IMR-90 (cell line): ENCODE data around the gene OR2A25. TPM values are rescaled to one million over a fixed set of nuclear protein-coding genes. Genes with fewer than 3 reads are reported as not detected.

Experiments used
- ATAC-seq: fragments of 200-7000 bp; cut with Tn5 transposase; 2 replicates; pipeline ENCODE4 v1.9.1; 2020; ENCODE audit warnings: low read depth, mild to moderate bottlenecking, moderate library complexity
- BruUV-seq: library from RNA; stranded (reverse); fragments of 400-500 nt; replicated peaks from 2 replicates; lab custom pipeline; 2021; lab: Mats Ljungman, UMichigan
- CTCF ChIA-PET: fragments of 300-600 bp; formaldehyde crosslinking; extraction: SDS; loops from one replicate; lab custom pipeline; 2021; ENCODE audit warnings: antibody characterized with exemption; lab: Yijun Ruan, JAX
- POLR2A ChIA-PET: fragments of 300-600 bp; sonication (Branson Sonifier 250); formaldehyde crosslinking; loops from one replicate; lab custom pipeline; 2022; ENCODE audit warnings: antibody characterized with exemption; ENCODE audit not compliant: unreplicated experiment; lab: Charles Lee
- DNase-seq: peaks from one replicate; pipeline ENCODE4 v3.0.0; 2013
- H2AFZ ChIP-seq: replicated peaks from 2 replicates; pipeline ENCODE3; 2013; ENCODE audit warnings: low read length, mild to moderate bottlenecking; ENCODE audit not compliant: poor library complexity
- H2AK5ac ChIP-seq: 2 replicates; pipeline ENCODE4 v1.6.1; 2013; ENCODE audit warnings: low read depth, low read length, inconsistent platforms
- H2AK9ac ChIP-seq: replicated peaks from 2 replicates; pipeline ENCODE3; 2013; ENCODE audit warnings: mild to moderate bottlenecking, low read depth, low read length, moderate library complexity; ENCODE audit not compliant: poor library complexity
- H2BK120ac ChIP-seq: 2 replicates; pipeline ENCODE4 v1.6.1; 2013; ENCODE audit warnings: low read depth, low read length, inconsistent platforms
- H2BK15ac ChIP-seq: 3 replicates; pipeline ENCODE4 v1.6.1; 2013; ENCODE audit warnings: low read depth, low read length, inconsistent platforms
- H2BK20ac ChIP-seq: 2 replicates; pipeline ENCODE4 v1.6.1; 2013; ENCODE audit warnings: low read depth, mild to moderate bottlenecking, inconsistent platforms, low read length, moderate library complexity
- H2BK5ac ChIP-seq: 2 replicates; pipeline ENCODE4 v1.6.1; 2013; ENCODE audit warnings: mild to moderate bottlenecking, low read depth, low read length, inconsistent platforms; ENCODE audit not compliant: poor library complexity, severe bottlenecking
- H3K14ac ChIP-seq: replicated peaks from 2 replicates; pipeline ENCODE4 v1.6.1; 2013; ENCODE audit warnings: low read depth, low read length, inconsistent platforms
- H3K18ac ChIP-seq: 2 replicates; pipeline ENCODE4 v1.6.1; 2013; ENCODE audit warnings: low read depth, low read length, control low read depth
- H3K23ac ChIP-seq: 2 replicates; pipeline ENCODE4 v1.6.1; 2013; ENCODE audit warnings: low read depth, low read length, inconsistent platforms
- H3K27ac ChIP-seq: 2 replicates; pipeline ENCODE4 v1.5.1; 2013; ENCODE audit warnings: mild to moderate bottlenecking, control low read depth, low read length; ENCODE audit not compliant: insufficient read depth
- H3K27me3 ChIP-seq: 2 replicates; pipeline ENCODE4 v1.6.1; 2013; ENCODE audit warnings: low read length; ENCODE audit not compliant: control insufficient read depth, insufficient read depth
- H3K36me3 ChIP-seq: 2 replicates; pipeline ENCODE4 v1.6.1; 2013; ENCODE audit warnings: low read length, mixed read lengths; ENCODE audit not compliant: control insufficient read depth, insufficient read depth
- H3K4ac ChIP-seq: 2 replicates; pipeline ENCODE4 v1.6.1; 2013; ENCODE audit warnings: low read depth, low read length, inconsistent platforms
- H3K4me1 ChIP-seq: 2 replicates; pipeline ENCODE4 v1.6.1; 2013; ENCODE audit warnings: low read length, mixed read lengths; ENCODE audit not compliant: control insufficient read depth, insufficient read depth
- H3K4me2 ChIP-seq: 2 replicates; pipeline ENCODE4 v1.6.1; 2013; ENCODE audit warnings: low read depth, mild to moderate bottlenecking, control low read depth, low read length, moderate library complexity
- H3K4me3 ChIP-seq: 2 replicates; pipeline ENCODE4 v1.5.1; 2013; ENCODE audit warnings: low read depth, mild to moderate bottlenecking, control low read depth, low read length, moderate library complexity; ENCODE audit not compliant: insufficient read depth
- H3K56ac ChIP-seq: 2 replicates; pipeline ENCODE4 v1.6.1; 2013; ENCODE audit warnings: low read length, inconsistent platforms; ENCODE audit not compliant: insufficient read depth; ENCODE audit errors: extremely low read depth
- H3K79me1 ChIP-seq, 2 experiments: 2 replicates each; pipeline ENCODE4 v1.6.1; 2013; ENCODE audit warnings: low read length in 2 of 2, inconsistent platforms in 1 of 2, low read depth in 1 of 2
- H3K9ac ChIP-seq: 2 replicates; pipeline ENCODE4 v1.6.1; 2013; ENCODE audit warnings: low read depth, low read length, control low read depth
- H3K9me1 ChIP-seq: 2 replicates; pipeline ENCODE4 v1.6.1; 2013; ENCODE audit warnings: low read length, inconsistent platforms; ENCODE audit not compliant: insufficient read depth
- H3K9me3 ChIP-seq: 2 replicates; pipeline ENCODE4 v1.6.1; 2013; ENCODE audit warnings: low read length; ENCODE audit not compliant: control insufficient read depth, insufficient read depth
- H4K20me1 ChIP-seq: 2 replicates; pipeline ENCODE4 v1.6.1; 2013; ENCODE audit warnings: low read length, inconsistent platforms; ENCODE audit not compliant: insufficient read depth
- H4K5ac ChIP-seq: 2 replicates; pipeline ENCODE4 v1.6.1; 2013; ENCODE audit warnings: mild to moderate bottlenecking, low read depth, low read length, control low read depth
- H4K8ac ChIP-seq, 2 experiments: 2 replicates each; pipeline ENCODE4 v1.6.1; 2013; ENCODE audit warnings: low read depth in 2 of 2, low read length in 2 of 2, control low read depth in 1 of 2, inconsistent platforms in 1 of 2
- H4K91ac ChIP-seq: 2 replicates; pipeline ENCODE4 v1.6.1; 2013; ENCODE audit warnings: low read depth, low read length, inconsistent platforms; ENCODE audit not compliant: insufficient read depth
- NFE2L2 ChIP-seq: fragments of 150-350 bp; IDR thresholded peaks from 2 replicates; pipeline ENCODE4 v1.6.1; 2016; ENCODE audit warnings: low read depth, mild to moderate bottlenecking, low read length
- RAD21 ChIP-seq: IDR thresholded peaks from 2 replicates; pipeline ENCODE4 v1.6.1; 2012; ENCODE audit warnings: low read length, improper control_type of control experiment
- SMC3 ChIP-seq: fragments of 150-350 bp; IDR thresholded peaks from 2 replicates; pipeline ENCODE4 v1.6.1; 2016; ENCODE audit warnings: low read depth, mild to moderate bottlenecking, antibody characterized with exemption, low read length, moderate library complexity
- WGBS, 2 experiments: methylation state at CpG; one replicate each; pipeline versions ENCODE4 v1.1.5 to v1.1.7; 2013; ENCODE audit warnings: missing lambda C conversion rate in 2 of 2; ENCODE audit not compliant: insufficient read length in 1 of 2; ENCODE audit errors: extremely low coverage in 2 of 2; 5-methylcytosine and 5-hydroxymethylcytosine counted together
- dilution Hi-C: fragments of 300-500 bp; cut with HindIII; formaldehyde crosslinking; loops from one replicate; pipeline ENCODE4 v1.14.3; 2018; ENCODE audit warnings: low sequenced_read_pairs; ENCODE audit not compliant: unreplicated experiment
- in situ Hi-C: fragments of 300-500 bp; cut with MboI; formaldehyde crosslinking; loops from 3 replicates; pipeline ENCODE4 v1.14.3; 2019; ENCODE audit warnings: low sequenced_read_pairs, inconsistent platforms, mixed read lengths
- intact Hi-C: fragments of 100-400 bp; cut with micrococcal nuclease; formaldehyde crosslinking; loops from 2 replicates; pipeline ENCODE4 v1.10.0; 2022
- polyA plus RNA-seq, 3 experiments: library from polyadenylated mRNA; depleted of rRNA; stranded (reverse); fragments of >200 nt; gene quantifications; 2 replicates each; pipeline ENCODE4 v1.2.3, GENCODE V29; 2012; ENCODE audit warnings: low replicate concordance in 1 of 3
- total RNA-seq: library from RNA; depleted of rRNA; stranded (reverse); fragments of >200 nt; gene quantifications from 2 replicates; pipeline ENCODE4 v1.2.3, GENCODE V29; 2012

Gene OR2A25
- total and polyA plus RNA-seq, 2 of the 4 experiments (the other 2 are of a cell fraction): not detected

DNA sequence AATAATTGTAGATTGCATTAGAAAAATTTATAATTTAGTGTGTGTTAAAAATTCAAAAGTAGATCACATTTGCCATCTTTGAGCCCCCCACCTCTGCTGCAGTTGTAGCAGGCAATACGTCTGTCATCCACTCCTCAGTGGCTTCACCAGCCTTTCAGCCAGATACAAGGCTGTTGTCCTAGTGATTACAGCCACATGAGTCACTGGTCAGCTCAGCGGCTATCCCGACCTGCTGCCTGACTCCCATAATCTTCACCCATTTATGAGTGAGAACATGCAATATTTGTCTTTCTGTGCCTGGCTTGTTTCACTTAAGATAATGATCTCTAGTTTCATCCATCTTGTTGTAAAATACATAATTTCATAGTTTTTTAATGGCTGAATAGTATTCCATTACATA lies 11.7 kb upstream of the OR2A25 start:
- no peaks in the 10 kb centered on the region for H4K20me1 ChIP-seq
- H3K27ac ChIP-seq: no peak overlapping the region
- H3K27me3 ChIP-seq: no peaks in the 10 kb centered on the region
- H2BK15ac ChIP-seq: no peak overlapping the region
- H3K79me1 ChIP-seq: no peaks in the 10 kb centered on the region
- WGBS, 2 experiments: 57% methylated on average over 1 of the region's 3 CpGs; no CpG with 5 or more reads in 1 of the 2 experiments
- no peak overlapping the region for H4K91ac ChIP-seq
- no peak overlapping the region for H3K4me2 ChIP-seq
- H2BK120ac ChIP-seq: no peak overlapping the region
- intact Hi-C loops (loop anchor here (5.0 kb wide), 1 partner anchor 34 kb away; no protein-coding TSS in a partner anchor), dilution Hi-C loops (no loop called here), in situ Hi-C loops (no loop called here)
- no peak overlapping the region for H2AK9ac ChIP-seq
- H2BK5ac ChIP-seq: no peak overlapping the region
- H3K14ac ChIP-seq: no peak overlapping the region
- H3K23ac ChIP-seq: no peak overlapping the region
- H3K9me1 ChIP-seq: no peaks in the 10 kb centered on the region
- BruUV-seq: no TSS peak
- H3K56ac ChIP-seq: no peak overlapping the region
- H3K18ac ChIP-seq: no peak overlapping the region
- peak; percentile 24; the same call in 1 of the 2 replicates for ATAC-seq
- no peaks in the 10 kb centered on the region for H3K36me3 ChIP-seq
- no peak for DNase-seq
- no peak overlapping the region for H2BK20ac ChIP-seq
- no peak overlapping the region for H2AK5ac ChIP-seq
- H2AFZ ChIP-seq: no peak overlapping the region
- H3K9me3 ChIP-seq: no peaks in the 10 kb centered on the region
- TF ChIP-seq RAD21 (no peak), SMC3 (no peak), NFE2L2 (no peak)
- ChIA-PET CTCF (no interaction called here), POLR2A (no interaction called here)
- no peak overlapping the region for H4K8ac ChIP-seq
- H3K4me1 ChIP-seq: no peaks in the 10 kb centered on the region
- no peak overlapping the region for H3K9ac ChIP-seq
- no peak overlapping the region for H4K5ac ChIP-seq
- H3K4me3 ChIP-seq: no peak overlapping the region
- H3K4ac ChIP-seq: no peak overlapping the region
